Cardiac septum (tissue), 1 donor: ENCODE data around the gene MFSD12. TPM values are rescaled to one million over a fixed set of nuclear protein-coding genes. Genes with fewer than 3 reads are reported as not detected.
A peak's percentile ranks its signal among the peaks of the same experiment; 100 is the strongest.
"Not testable (repeated sequence)": the region's sequence is repeated elsewhere in the genome, so short reads cannot be mapped to it uniquely, and the experiment has no call there.

Experiments used
- DNase-seq: peaks from one replicate; pipeline ENCODE4 v3.0.0-alpha.2; 2020; ENCODE audit warnings: low spot score
- intact Hi-C: fragments of 100-400 bp; cut with DNase I; formaldehyde crosslinking; loops from one replicate; pipeline ENCODE4 v1.14.0; 2022
- total RNA-seq: library from RNA; stranded (reverse); fragmentation: NEBNext Ultra II Directional; extraction: Animal tissue kit (Norgen Biotek cat#: 25700); gene quantifications from one replicate; pipeline ENCODE4 v1.2.1, GENCODE V29; 2021
- donor health status: DM: no; HTN: no; CAD: no.

The MFSD12 gene
- total RNA-seq, 1 donor from 2014 or later = 25.4 TPM

- no peak for DNase-seq
Measured at GRCh38 chr19:3586127-3586626, 28.8 kb upstream of the MFSD12 start.

GRCh38 chr19:3585301-3586126 is 28.1 kb upstream of the MFSD12 start, which contains the start of gene GIPC3:
Gene GIPC3, plus strand, starts transcription at chr19:3585478. Its CDS starts 120 bp downstream, at chr19:3585598.
- intact Hi-C loops = loop anchor here (1.0 kb wide), 1 partner anchor 33 kb away; no protein-coding TSS in a partner anchor
- DNase-seq = no peak

More at GRCh38 chr19:3586127-3586626, 28.8 kb upstream of the MFSD12 start:
- intact Hi-C loops = no loop called here

- DNase-seq, intact Hi-C loops: not testable (repeated sequence)
Measured at GRCh38 chr19:3584036-3584802, 26.8 kb upstream of the MFSD12 start.

- intact Hi-C loops, DNase-seq: not testable (repeated sequence)
Measured at GRCh38 chr19:3581792-3582191, 24.4 kb upstream of the MFSD12 start.

- intact Hi-C loops = no loop called here
- DNase-seq = no peak
Measured at GRCh38 chr19:3580156-3580934, 23.0 kb upstream of the MFSD12 start.

- DNase-seq = no peak
- intact Hi-C loops = no loop called here
Measured at GRCh38 chr19:3578390-3578789, 21.0 kb upstream of the MFSD12 start.

- intact Hi-C loops = no loop called here
- DNase-seq = no peak
Measured at GRCh38 chr19:3577723-3578344, 20.4 kb upstream of the MFSD12 start.

- intact Hi-C loops = no loop called here
- DNase-seq = peak; percentile 80
Measured at GRCh38 chr19:3576696-3577443, 19.5 kb upstream of the MFSD12 start.

- no peak for DNase-seq
Measured at GRCh38 chr19:3575949-3576673, 18.7 kb upstream of the MFSD12 start.

GRCh38 chr19:3575260-3575741 is 17.9 kb upstream of the MFSD12 start:
- intact Hi-C loops = no loop called here
- DNase-seq = no peak

More at GRCh38 chr19:3575949-3576673, 18.7 kb upstream of the MFSD12 start:
- intact Hi-C loops = no loop called here

- intact Hi-C loops = loop anchor here (5.0 kb wide), 1 partner anchor 67 kb away; the partner anchor contains the start of gene FZR1
- peak; percentile 89 for DNase-seq
Measured at GRCh38 chr19:3573858-3574637, 16.7 kb upstream of the MFSD12 start.

- intact Hi-C loops = loop anchor here (5.0 kb wide), 1 partner anchor 66 kb away; the partner anchor contains the start of gene FZR1
- no peak for DNase-seq
Measured at GRCh38 chr19:3573162-3573857, 15.9 kb upstream of the MFSD12 start.

- no peak for DNase-seq
- intact Hi-C loops = loop anchor here (1.0 to 5.0 kb wide), 2 partner anchors 16 to 66 kb away; partner anchors contain the start of genes FZR1 and MFSD12
Measured at GRCh38 chr19:3572855-3573161, 15.4 kb upstream of the MFSD12 start, which contains the start of gene HMG20B. Gene HMG20B, plus strand, starts transcription at chr19:3572944. Its CDS starts 366 bp downstream, at chr19:3573310.

GRCh38 chr19:3572132-3572854 is 14.9 kb upstream of the MFSD12 start:
- peak; percentile 100 for DNase-seq
- intact Hi-C loops = loop anchor here (1.0 to 5.0 kb wide), 2 partner anchors 15 to 65 kb away; partner anchors contain the start of genes FZR1 and MFSD12

- DNase-seq = no peak
- intact Hi-C loops = loop anchor here (5.0 kb wide), 1 partner anchor 63 kb away; the partner anchor contains the start of gene FZR1
Measured at GRCh38 chr19:3570606-3571011, 13.2 kb upstream of the MFSD12 start.
